Measurements from ENCODE around the gene GLIS2.

Gene GLIS2

GRCh38 chr16:4388271-4389021 lies 72.6 kb downstream of the GLIS2 start:
- H3K4me1 ChIP-seq (ENCODE audit: control insufficient read depth, insufficient read depth, low read length) = no peaks in the 10 kb centered on the region
- TF ChIP-seq ZNF555 (tag by site-specific recombination; conservative IDR thresholded peaks at IDR 0.05) (no peak), GLIS2 (tag by site-specific recombination; IDR thresholded peaks at IDR 0.05) (peak; percentile 42; the same call in 1 of the 2 replicates), PRDM1 (tag by site-specific recombination; IDR thresholded peaks at IDR 0.05) (no peak), SP2 (tag by site-specific recombination; IDR thresholded peaks at IDR 0.05) (peak; percentile 29; the same call in 1 of the 2 replicates), ZSCAN5A (tag by site-specific recombination; IDR thresholded peaks at IDR 0.05) (no peak), ZFP69B (tag by site-specific recombination; IDR thresholded peaks at IDR 0.05) (no peak), ZNF341 (tag by site-specific recombination; IDR thresholded peaks at IDR 0.05; ENCODE audit: low read depth) (no peak), ZNF10 (tag by site-specific recombination; IDR thresholded peaks at IDR 0.05) (no peak), PRDM10 (tag by site-specific recombination; IDR thresholded peaks at IDR 0.05) (no peak), ELK4 (IDR thresholded peaks at IDR 0.05; ENCODE audit: borderline replicate concordance, low read depth, low read length) (no peak), ZNF529 (tag by site-specific recombination; IDR thresholded peaks at IDR 0.05; ENCODE audit: insufficient replicate concordance) (no peak), HIC1 (tag by site-specific recombination; IDR thresholded peaks at IDR 0.05) (no peak), ZNF639 (tag by site-specific recombination; IDR thresholded peaks at IDR 0.05) (no peak), ZNF48 (tag by site-specific recombination; IDR thresholded peaks at IDR 0.05) (no peak), KLF8 (tag by site-specific recombination; IDR thresholded peaks at IDR 0.05) (no peak), ZIC2 (tag by site-specific recombination; IDR thresholded peaks at IDR 0.05) (peak; percentile 53; the same call in 1 of the 2 replicates)
- H3K27ac ChIP-seq (ENCODE audit: extremely low read depth, low read depth, low read length) = no peak overlapping the region
- POLR2A ChIA-PET = no interaction called here
- no peak overlapping the region for H3K4me3 ChIP-seq (ENCODE audit: low read depth, low read length)
- H3K9me3 ChIP-seq (ENCODE audit: control insufficient read depth, insufficient read depth, low read depth, low read length) = no peaks in the 10 kb centered on the region
- H3K36me3 ChIP-seq (ENCODE audit: control insufficient read depth in 2 of 2, insufficient read depth in 1 of 2, low read length in 2 of 2) = peaks cover 0 to 49% of the 10 kb centered on the region in 2 experiments; a peak in 1 of 3 replicates
- CTCF ChIA-PET = interaction anchor here (2.9 to 6.9 kb wide), 2 partner anchors 15 to 28 kb away, joined by 10 to 91 read pairs; no protein-coding TSS in a partner anchor
